ENCODE results near the gene ASPDH.
"Not testable (repeated sequence)": the region's sequence is repeated elsewhere in the genome, so short reads cannot be mapped to it uniquely, and the experiment has no call there.

Gene ASPDH

DNA sequence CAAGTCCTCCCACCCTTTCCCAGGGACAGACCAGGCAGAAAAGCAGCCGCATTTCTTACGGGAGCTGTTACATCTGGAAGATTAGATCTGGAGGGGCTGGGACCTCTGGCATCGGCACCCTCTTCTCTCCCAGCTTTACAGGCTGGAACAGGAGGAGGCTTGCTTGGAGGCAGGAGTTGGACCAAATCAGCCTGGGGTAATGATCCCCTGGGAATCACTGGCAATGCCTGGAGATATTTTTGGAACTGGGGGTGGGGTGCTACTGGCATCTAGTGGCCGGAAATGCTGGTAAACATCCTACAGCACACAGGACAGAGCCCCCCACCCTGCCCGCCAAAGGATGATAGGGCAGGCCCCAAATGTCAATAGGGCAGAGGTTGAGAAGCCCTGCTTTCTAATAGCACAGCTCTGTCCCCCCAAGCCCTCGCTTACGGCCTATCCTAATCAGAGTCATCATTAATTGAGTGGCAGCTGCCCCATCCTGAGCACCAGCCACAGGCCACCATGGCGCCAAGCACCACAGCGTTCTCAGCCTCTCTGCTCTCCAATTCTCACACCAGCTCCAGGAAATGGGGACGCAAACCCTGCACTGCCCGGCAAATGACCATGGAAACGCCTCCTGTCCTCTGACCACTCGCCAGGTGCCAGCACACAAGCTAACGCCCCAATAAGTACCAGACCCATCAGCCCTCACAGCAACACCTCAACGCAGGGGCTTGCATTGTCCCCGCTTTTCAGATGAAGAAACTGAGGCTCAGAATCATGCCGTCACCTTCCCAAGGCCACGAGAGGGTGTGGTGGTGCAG lies 33.9 kb upstream of the ASPDH start:
- DNase-seq = no peak

DNA sequence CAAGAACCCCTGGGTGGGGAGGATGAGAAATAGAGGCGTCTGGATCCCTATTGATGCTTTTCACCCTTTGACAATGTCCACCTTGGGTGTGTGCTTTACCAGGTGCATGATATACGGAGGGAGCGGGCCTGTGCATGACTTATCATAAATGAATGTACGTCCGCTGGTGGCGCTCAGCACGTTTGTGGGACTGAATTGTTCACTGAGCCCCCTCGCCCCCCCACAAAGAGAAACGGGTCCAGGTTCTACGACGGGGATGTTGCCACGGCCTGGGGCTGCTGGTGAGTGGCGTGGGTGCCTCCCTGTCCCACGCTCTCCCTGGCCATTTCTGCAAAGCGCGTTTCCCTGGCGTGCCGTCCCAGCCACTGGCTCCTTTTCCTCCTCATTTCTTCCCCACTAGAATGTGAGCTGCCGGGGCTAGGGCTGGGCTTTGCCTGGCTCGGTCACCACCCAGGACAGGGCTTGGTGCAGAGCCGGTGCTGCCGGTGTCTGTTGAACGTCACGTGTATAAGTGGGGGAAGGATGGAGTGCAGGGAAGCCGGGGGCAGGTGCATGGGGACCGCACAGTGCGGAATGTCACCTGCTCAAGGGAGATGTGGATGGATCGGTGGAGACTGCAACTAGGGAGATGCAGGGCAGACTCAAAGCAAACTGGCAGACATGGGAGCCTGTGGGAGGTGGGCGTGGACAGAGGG lies 33.0 kb upstream of the ASPDH start:
- DNase-seq = no peak

DNA sequence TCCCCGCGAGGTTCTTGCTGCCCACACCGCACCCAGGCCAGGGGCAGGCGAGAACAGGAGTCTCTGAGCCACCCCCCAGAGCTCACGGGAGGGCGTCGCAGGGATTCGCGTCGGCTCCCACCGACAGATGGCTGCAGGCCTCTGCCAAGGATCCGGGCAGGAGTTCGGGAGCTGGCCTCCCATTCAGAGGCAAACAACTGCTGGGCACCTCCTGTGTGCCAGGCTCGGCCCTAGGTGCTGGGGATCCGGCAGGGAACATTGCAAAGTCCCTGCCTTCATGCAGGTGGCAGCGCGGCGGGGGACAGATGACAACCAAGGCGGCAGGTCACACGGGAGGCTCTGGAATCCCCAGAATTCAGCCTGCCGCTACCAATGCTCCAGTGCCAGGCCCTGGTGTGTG lies 29.2 kb upstream of the ASPDH start:
- DNase-seq = no peak

DNA sequence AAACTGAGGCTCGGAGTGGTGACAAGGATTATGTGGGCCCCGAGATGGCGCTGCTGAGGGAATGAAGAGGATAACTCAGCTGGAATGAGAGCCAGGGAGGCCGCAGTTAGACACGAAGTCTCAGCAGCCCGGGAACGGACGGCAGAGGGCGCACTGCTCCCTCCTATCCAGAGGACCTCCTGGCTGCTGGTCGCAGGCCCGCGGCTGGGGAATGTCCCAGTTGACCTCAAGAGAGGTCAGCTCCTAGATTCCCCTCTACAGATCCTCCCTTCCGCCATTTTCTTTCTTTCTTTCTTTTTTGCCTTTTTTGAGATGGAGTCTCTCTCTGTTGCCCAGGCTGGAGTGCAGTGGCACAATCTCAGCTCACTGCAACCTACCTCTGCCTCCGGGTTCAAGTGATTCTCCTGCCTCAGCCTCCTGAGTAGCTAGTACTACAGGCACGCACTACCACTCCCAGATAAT lies 24.1 kb upstream of the ASPDH start:
- peak; percentile 39 for DNase-seq

DNA sequence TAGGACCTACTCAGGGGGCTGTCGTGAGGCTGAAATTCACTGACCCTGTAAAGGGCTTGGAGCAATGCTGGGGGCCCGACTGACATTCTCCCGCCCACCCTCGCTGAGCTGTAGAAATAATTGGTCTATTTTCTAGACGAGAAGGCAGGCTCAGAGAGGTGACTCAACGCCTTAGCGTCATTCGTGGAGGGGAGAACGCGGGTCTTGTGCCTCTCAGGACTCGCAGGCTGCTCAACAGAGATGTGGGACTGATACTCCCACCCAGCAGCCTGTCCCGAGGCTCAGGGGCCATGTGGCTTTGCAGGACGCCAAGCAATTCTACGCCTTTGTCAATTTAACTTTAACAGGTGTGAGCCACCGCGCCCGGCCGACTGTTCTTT lies 23.6 kb upstream of the ASPDH start:
- no peak for DNase-seq

DNA sequence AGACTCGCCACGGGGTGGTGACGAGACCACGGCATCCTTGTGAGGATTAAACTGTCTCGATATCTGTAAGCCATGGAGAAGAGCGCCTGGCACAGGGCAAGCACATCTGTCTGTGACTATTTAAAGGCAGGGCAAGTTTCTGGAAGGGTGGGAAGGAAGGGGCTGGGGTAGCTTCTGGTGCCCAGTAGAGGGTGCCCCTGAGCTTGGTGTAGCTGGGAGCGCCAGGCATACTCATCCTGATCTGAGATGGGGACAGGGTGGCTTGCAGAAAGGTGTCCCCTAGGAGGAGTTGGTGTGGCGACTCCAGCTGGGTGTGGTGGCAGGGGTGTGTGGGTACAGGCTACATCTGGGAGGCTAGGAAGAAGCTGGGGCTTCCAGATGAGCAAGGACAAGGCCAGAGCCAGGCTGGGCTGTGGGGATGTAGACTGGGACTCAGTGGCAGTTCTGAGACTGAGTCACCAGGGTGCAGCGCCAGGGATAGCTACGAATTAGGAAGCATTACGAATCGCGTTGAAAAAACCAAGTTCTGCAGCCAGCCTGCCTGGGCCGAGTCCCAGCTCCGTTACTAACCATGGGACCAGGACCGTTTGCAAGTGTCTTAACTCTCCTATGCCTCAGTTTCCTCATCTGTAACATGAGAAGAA lies 23.1 kb upstream of the ASPDH start:
- DNase-seq = no peak

DNA sequence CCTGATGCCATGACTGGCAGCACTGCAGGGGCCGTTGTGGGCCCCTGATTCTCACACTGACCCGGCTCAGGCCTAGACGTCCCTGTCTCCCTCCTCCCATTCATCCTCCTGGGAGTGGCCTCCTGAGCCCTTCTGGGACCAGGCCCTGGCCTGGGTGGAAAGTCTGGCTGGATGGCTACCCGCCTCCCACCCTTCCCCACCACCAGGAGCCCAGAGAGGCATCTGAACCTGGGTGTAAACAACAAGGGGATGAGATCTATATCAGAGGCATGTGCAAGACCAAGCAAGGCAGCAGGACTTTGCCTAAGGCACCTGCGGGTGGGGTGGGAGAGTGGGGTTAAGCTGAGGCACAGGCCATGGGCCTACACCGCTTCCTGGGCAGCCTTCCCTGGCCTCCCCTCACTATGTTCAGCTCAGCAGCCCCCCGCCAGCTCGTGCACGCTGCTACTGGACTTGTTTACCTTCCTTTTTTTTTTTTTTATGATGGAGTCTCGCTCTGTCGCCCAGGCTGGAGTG lies 22.0 kb upstream of the ASPDH start:
- DNase-seq = no peak

DNA sequence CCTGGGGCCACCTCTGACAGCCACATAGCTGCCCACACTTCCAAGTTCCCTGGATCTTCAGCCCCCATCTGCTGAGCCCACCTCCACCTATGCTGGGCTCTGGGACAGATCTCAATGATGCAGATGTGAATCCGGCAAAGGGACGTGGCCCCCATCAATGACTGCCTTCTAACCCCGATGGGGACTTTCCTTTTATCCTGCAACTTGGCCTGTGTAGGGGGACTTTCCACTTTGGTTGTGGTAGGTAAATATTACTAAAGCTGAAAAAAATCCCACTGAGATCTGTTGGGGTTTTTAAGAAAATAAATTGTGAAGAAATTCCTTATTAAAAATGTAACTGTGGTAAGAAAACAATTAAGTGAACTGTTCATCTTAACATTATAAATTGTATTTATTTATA lies 20.8 kb upstream of the ASPDH start:
- DNase-seq = no peak

DNA sequence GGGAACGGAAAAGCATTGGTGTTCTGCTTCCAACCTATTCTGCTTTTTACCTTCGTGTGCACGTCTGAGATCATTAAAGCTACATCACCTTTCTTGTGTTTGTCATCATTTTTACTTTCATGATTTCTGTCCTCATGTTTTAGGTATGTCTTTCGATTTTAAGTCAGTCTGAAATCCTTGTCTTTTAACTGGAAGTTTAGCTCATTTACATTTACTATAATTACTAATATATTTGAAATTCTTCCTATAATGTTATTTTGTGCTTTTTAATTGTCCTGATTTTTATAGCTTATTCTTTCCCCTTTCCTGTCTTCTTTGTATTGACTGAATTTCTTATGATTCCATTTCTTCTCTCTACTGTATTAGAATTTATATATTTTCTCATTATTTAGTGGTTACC lies 19.2 kb upstream of the ASPDH start:
- DNase-seq = no peak

DNA sequence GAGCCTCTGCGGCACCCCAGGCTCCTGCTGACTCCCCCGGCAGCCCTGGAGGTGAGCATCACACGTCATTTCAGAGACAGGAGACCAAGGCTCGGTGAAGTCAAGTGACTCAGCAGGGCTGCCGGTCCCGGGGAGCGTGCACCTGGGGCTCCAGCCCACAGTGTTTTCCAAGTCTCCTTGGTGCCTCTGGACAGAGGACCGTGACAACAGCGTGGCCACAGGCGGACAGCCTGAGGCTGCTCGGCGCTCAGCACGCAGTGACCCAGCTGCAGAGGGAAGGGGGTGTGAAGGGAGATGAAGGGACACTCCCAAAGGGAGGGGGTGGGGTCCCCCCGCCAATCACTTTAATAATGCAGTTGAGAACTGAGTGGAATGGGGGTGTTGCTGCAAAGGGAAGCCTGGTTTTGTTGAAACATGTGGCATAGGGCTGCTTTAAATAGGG lies 17.5 kb upstream of the ASPDH start:
- DNase-seq = no peak

DNA sequence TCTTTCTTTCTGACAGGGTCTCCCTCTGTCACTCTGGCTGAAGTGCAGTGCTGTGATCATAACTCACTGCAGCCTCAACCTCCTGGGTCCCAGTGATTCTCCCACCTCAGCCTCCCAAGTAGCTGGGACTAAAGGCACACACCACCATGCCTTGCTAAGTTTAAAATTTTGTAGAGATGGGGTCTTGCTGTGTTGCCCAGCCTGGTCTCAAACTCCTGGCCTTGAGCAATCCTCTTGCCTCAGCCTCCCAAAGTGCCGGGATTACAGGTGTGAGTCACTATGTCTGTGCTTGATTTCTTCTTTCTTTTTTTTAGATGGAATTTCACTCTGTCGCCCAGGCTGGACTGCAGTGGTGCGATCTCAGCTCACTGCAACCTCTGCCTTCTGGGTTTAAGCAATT lies 14.3 kb upstream of the ASPDH start:
- not testable (repeated sequence) for DNase-seq

DNA sequence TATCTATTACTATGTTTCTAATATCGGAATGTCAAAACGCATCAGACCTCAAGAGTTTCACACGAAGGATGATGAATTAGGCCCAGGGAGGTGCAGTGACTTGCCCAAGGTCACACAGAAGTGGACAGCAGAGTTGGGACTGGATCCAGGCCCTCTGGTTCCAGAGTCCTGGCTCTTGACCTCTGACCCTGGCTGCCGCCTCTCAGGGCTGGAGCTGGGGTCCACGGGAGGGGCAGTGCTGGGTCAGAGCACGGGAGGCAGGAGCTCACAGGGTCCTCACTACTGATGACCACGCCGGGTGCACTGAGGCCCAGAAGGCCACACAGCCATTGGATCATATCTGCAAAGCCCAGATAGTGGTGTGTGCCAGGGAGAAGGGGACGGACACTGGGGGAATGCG lies 9.2 kb upstream of the ASPDH start:
- no peak for DNase-seq

DNA sequence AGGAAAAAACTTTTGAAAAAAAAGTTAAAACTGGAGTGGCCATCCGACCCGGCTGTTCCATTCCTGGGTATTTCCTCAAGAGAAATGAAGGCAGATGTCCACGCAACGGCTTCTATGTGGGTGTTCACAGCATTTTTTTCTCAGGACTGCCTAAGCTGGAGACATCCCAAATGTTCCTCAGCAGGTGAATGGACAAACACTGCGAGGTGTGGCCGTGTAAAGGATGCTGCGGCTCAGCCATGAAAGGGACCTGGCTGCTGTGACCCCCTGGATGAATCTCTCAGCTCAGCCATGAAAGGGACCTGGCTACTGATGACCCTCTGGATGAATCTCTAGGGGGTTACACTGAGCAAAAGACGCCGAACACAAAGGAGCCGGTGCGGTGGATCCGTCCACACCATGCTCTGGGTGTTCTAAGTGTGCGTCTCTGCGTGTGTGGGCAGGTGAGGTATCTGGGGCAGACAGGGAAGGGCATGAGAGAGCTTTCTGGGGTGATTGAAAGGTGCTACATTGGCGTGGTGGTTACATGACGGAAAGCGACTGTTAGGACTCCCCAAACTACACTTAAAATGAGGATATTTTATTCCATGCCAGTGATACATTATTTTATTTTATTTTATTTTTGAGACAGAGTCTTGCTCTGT lies 7.2 kb upstream of the ASPDH start:
- no peak for DNase-seq

DNA sequence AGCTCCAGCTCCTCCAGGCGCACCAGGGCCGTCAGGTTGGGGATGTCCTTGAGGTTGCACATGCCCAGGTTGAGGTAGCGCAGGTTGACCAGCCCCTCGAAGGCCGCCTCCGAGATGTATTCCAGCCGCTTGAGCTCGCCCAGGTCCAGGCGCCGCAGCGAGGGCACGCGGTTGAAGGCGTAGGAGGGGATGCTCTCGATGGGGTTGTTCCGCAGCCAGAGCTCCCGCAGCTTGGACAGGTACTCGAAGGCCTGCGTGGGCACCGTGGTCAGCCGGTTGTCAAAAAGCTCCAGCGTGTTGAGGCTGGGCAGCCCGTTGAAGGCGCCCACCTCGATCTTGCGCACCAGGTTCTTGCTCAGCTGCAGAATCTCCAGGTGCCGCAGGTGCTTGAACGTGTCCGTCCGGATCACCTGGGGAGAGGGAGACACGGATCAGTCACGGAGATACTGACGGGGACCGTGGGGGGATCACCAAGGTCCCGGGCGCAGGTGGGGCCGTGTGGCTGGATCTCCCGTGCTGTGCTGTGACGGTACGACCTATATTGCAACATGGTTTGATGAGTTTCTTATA lies 5.4 kb upstream of the ASPDH start:
- no peak for DNase-seq

DNA sequence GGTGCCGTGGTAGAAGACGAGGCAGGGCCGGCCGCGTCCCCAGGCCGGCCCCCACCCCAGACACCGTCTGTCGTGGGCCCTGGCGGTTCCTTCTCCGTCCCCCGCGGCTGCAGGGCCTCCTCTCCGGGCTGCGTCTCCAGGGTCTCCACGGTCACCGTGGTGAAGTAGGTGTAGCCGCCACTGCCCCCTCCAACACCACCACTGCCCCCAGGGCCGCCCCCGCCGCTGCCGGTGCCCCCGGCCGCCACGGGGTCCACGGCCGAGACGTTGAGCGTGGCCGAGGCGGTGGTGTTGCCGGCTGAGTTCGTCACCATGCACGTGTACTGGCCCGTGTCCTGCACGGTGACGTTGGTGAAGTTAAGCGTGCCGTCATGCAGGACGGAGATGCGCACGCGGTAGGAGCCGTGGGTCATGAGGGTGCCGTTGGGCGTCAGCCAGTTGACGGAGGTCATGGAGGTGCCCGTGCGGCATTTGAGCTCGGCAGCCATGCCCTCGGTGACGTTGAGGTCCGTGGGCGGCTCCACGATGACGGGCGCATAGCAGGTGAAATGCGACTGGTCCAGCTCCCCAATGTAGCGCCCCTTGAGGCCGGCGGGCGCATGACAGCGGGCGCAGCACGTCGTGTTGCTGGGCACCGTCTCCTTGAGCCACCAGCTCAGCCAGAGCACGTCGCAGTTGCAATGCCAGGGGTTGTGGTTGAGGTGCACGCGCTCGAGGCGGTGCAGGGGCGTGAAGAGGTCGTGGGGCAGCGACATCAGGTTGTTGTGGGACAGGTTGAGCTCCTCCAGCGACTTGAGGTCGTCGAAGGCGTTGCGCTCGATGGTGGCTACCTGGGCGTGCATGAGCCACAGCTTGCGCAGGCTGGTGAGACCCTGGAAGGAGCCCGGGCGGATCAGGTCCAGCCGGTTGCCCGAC lies 4.6 kb upstream of the ASPDH start:
- DNase-seq = no peak

DNA sequence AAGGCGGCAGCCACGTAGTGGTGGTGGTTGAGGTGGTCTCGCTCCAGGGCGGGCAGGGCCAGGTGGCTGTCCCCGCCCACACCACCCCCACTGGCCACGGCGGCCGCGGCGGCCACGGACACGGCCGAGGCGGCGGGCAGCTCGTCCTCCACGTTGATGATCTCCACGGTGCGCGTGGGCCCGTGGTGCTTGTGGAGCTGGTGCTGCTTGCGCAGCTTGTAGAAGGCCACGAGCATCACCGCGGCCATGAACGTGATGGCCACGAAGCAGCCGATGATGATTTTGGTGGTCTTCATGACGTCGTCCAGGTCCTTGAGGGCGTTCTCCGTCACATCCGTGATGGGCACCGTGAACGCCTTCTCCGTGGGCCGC lies 4.0 kb upstream of the ASPDH start:
- DNase-seq = no peak

DNA sequence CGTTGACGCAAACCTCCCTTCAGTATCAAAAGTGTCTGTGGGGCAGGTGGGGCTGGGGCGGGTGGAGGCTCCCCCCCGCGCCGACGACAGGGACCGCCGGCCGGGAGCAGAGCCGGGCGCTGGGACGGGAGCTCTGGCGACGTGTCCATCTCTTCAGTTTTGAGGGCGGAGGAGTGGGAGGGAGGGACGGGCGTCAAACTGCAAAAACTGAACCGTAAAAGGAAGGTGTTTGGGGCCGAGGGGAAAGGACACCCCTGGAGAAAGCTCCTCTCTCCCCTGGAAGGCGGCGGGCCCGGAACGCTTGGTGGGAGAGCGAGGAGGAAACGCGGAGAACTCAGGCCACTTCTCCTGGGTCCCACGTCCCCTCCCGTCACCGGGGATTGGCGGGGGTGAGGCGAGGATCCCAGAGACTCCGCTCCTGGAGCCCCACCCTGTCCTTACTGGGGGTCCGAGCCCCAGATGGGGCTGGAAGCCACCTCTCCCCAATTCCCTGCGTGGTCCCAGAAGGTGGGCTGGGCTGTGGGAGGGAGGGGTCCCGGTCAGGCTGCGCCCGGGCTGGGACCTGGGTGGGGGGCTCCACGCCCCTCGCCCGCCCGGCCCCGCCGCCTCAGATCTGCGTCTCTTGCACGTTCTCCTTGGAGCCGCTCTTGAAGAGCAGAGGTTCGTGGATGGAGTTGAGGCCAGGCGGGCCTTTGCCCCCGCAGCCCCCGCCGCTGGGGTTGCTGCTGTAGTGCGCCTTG lies 3.4 kb upstream of the ASPDH start:
- DNase-seq = no peak

DNA sequence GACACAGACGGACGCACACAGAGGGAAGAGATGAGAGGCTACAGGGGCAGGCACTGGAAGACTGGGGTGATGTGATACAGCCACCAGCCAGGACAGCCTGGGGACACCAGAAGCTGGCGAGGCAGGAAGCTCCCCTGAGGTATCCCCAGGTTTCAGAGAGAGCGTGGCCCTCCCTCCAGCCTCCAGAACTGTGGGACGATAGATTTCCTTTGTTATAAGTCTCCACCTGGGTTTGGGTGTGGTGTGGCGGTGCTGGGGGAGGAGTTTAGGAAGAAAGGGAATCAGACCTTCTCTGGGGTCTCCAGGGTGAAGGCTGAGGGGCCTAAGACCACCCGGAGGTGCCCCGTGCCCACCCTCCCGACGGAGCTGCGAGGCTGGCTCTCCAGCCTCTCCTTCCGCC lies 2.7 kb upstream of the ASPDH start:
- no peak for DNase-seq

DNA sequence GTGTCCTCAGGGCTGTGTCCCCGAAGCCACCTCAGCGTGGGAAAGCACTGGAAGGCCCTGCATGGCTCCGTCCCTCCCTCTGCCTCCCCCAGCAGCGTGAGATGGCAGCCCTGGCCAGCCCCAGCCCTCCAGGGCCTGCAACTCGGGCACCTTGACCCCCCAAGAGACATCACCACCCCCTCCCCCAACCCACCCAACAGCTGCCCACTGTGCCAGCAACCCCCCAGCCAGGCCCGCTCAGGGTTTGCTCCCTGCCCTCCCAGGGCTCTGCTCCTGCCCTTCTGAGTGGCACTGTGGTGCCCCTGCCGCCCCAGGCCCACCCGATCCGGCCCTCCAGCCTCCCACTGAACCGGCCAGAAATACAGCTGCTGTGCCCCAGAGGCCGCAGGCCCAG lies 1.5 kb upstream of the ASPDH start:
- DNase-seq = no peak

DNA sequence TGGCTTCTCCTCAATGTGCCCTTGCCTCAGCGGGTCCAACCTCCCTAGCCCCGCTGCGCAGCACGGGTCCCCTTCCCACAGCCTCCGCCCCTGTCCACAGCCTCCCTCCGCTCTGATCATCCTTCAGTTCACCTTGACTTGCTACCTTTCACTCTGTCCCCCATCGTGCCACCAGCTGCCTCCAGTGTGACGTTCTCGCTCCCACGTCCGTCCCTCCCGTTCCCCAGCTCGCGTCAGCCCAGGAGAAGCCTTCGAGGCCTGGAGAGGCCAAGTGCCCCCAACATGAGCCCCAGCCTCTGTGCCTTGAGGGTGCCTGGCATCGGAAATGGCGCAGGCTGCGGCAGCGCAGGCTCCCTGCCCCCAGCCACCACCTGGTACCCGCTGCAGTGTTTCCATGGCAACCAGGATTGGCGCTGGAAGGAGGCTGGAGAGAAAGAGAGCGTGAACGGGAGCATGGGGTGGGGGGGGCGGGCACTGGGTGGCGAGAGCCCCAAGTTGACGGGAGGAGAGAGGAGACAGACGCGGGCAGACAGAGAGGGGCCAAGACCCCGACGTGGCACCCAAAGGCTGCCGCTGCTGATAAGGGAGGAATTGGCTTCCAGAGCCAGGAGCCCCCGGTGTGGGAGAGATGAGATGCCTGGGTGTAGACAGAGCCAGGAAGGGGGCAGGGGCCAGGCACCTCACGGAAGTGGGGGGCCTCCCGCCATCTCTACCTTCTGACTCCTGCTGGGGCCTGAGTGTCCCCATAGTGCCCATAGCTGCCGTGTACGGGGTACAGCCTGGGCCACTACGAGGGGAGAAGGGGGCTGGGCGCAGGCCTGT lies 844 bp upstream of the ASPDH start:
- peak; percentile 91 for DNase-seq

Measured in NCI-H1105 treated with DMSO at 0.1 percent for 48 hours (cell line).